HepG2 (cell line): Measurements from ENCODE around the gene SNAPIN. TPM values are rescaled to one million over a fixed set of nuclear protein-coding genes. Genes with fewer than 3 reads are reported as not detected.
A peak's percentile ranks its signal among the peaks of the same experiment; 100 is the strongest.

Experiments used
- CENPX ChIP-seq: sonication (generic); formaldehyde crosslinking; IDR thresholded peaks from 2 replicates; pipeline ENCODE4 v1.9.0; 2021; ENCODE audit warnings: mild to moderate bottlenecking, missing genetic modification reagents, moderate library complexity
- CHCHD3 ChIP-seq: sonication (generic); formaldehyde crosslinking; IDR thresholded peaks from 2 replicates; pipeline ENCODE4 v1.8.0; 2022; ENCODE audit warnings: mild to moderate bottlenecking, missing genetic modification reagents, moderate library complexity
- HNF4A ChIP-seq: sonication (generic); formaldehyde crosslinking; IDR thresholded peaks from 2 replicates; pipeline ENCODE4 v1.4.0; 2020; ENCODE audit warnings: missing genetic modification reagents
- MAFK ChIP-seq, 2 experiments: IDR thresholded peaks in 1 of 2; conservative IDR thresholded peaks in 1 of 2; 2 replicates each; pipeline ENCODE4 v1.6.1; 2011; ENCODE audit warnings: improper control_type of control experiment in 2 of 2, low read length in 2 of 2
- MYC ChIP-seq: sonication (generic); formaldehyde crosslinking; IDR thresholded peaks from 2 replicates; pipeline ENCODE4 v1.9.0; 2021; ENCODE audit warnings: missing genetic modification reagents, borderline replicate concordance
- NR2C2 ChIP-seq: sonication (generic); formaldehyde crosslinking; IDR thresholded peaks from 2 replicates; pipeline ENCODE4 v1.4.0; 2020; ENCODE audit warnings: missing genetic modification reagents, mild to moderate bottlenecking, moderate library complexity, borderline replicate concordance
- SP140L ChIP-seq: sonication (generic); formaldehyde crosslinking; IDR thresholded peaks from 2 replicates; pipeline ENCODE4 v1.4.0; 2020; ENCODE audit warnings: missing genetic modification reagents, borderline replicate concordance
- SP2 ChIP-seq: sonication (generic); formaldehyde crosslinking; IDR thresholded peaks from 2 replicates; pipeline ENCODE4 v1.5.1; 2020; ENCODE audit warnings: mild to moderate bottlenecking, missing genetic modification reagents
- ZNF589 ChIP-seq: sonication (generic); formaldehyde crosslinking; conservative IDR thresholded peaks from 2 replicates; pipeline ENCODE4 v1.8.0; 2022; ENCODE audit warnings: mild to moderate bottlenecking, moderate library complexity, missing genetic modification reagents
- polyA plus RNA-seq, 8 experiments: library from polyadenylated mRNA; depleted of rRNA in 3 of 8; stranded (reverse) in 7 of 8; unstranded in 1 of 8; fragments of >200 nt; fragmentation: Illumina TruSeq in 4 of 8; extraction: Trizol in 4 of 8; gene quantifications; 2 replicates each; pipeline versions ENCODE4 v1.2.1 to v1.2.3, GENCODE V29; 2011 to 2016; ENCODE audit warnings: low read depth in 4 of 8, missing spikeins in 1 of 8, mixed read lengths in 1 of 8; ENCODE audit not compliant: insufficient read depth in 1 of 8
- total RNA-seq, 5 experiments: library from RNA; depleted of rRNA; stranded (reverse); fragments of >200 nt; fragmentation: Illumina TruSeq; extraction: Trizol; gene quantifications; 2 replicates each; pipeline ENCODE4 v1.2.3, GENCODE V29; 2016; ENCODE audit warnings: low read depth in 1 of 5
- TF ChIP-seq, protein P1 (sequence below), 2 experiments: sonication (generic) in 1 of 2; formaldehyde crosslinking in 1 of 2; IDR thresholded peaks; 2 replicates each; pipeline versions ENCODE4 v1.5.1 to v1.6.1; 2011 to 2020; ENCODE audit warnings: borderline replicate concordance in 1 of 2, low read depth in 1 of 2, low read length in 1 of 2, mild to moderate bottlenecking in 1 of 2, missing genetic modification reagents in 1 of 2, moderate library complexity in 1 of 2
- TF ChIP-seq, protein P2 (sequence below): sonication (generic); formaldehyde crosslinking; IDR thresholded peaks from 2 replicates; pipeline ENCODE4 v1.4.0; 2020; ENCODE audit warnings: mild to moderate bottlenecking, low read depth, missing genetic modification reagents
- TF ChIP-seq, protein P3 (sequence below): sonication (generic); formaldehyde crosslinking; IDR thresholded peaks from 2 replicates; pipeline ENCODE4 v1.8.0; 2022; ENCODE audit warnings: mild to moderate bottlenecking, missing genetic modification reagents, borderline replicate concordance
- TF ChIP-seq, protein P4 (sequence below): sonication (generic); formaldehyde crosslinking; IDR thresholded peaks from 2 replicates; pipeline ENCODE4 v1.4.0; 2020; ENCODE audit warnings: missing genetic modification reagents
- TF ChIP-seq, protein P5 (sequence below): IDR thresholded peaks from 2 replicates; pipeline ENCODE4 v1.6.1; 2016; ENCODE audit warnings: control low read depth
- TF ChIP-seq, protein P6 (sequence below): fragments of 450-650 bp; IDR thresholded peaks from 2 replicates; pipeline ENCODE4 v1.6.1; 2016
- TF ChIP-seq, protein P7 (sequence below): sonication (generic); formaldehyde crosslinking; IDR thresholded peaks from 2 replicates; pipeline ENCODE4 v1.8.1; 2023; ENCODE audit warnings: missing genetic modification reagents, inconsistent platforms, borderline replicate concordance

SNAPIN gene
- total and polyA plus RNA-seq, 2 of the 13 experiments (the other 11 are each of a cell fraction or from before 2014, with no cell fraction given) = 23.9 to 25.7 TPM

DNA sequence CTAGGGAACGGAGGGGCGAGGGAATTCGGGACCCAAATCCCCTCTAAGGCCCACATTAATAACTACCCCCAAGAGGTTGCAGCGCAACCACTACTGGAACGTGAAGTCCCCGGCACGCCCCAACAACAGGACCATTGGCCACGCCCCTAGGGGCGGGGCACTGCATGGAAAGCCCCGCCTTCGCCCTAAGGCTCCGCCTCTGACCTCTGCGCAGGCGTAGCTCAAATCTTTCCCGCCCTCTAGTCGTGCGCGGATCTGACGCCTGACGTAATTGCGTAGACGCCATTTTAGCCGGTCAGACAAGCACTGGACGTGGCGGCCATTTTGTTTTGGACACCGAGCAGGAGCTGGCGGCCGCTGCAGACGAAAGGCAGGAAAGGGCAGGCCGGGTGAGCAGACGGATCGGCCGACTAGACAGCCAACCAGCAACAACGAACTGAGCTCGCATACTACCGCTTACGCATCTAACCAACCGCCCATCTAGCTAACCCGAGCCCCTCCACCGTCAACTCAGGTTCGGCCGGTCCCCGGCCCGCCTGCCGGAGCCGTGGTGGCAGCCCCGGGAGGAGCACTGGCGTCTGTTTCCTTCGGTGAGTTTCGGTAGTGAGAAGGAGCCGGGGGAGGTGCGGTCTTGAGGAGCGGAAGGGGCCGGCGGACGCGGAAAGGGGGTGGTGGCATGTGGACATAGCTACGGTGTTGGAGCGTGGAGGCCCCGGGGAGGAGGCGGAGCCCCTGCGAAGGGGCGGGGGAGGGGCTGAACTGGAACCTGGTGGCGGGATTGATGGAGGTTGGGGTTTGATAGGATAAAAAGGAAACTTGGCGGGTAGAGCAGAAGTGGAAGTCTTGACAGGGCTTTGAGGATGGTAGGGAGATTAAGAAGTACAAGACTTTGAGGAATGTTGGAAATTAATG, 24.5 kb upstream of the SNAPIN start, which contains the start of gene CHTOP (continued):
- TF ChIP-seq, protein P1, sequence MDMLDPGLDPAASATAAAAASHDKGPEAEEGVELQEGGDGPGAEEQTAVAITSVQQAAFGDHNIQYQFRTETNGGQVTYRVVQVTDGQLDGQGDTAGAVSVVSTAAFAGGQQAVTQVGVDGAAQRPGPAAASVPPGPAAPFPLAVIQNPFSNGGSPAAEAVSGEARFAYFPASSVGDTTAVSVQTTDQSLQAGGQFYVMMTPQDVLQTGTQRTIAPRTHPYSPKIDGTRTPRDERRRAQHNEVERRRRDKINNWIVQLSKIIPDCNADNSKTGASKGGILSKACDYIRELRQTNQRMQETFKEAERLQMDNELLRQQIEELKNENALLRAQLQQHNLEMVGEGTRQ (IDR thresholded peaks at IDR 0.05; ENCODE audit: low read depth, low read length) = no peak
- TF ChIP-seq, protein P1 (CRISPR knock-in tag; IDR thresholded peaks at IDR 0.05; ENCODE audit: borderline replicate concordance) = peak; percentile 48; the same call in 1 of the 2 replicates
- TF ChIP-seq, protein P2, sequence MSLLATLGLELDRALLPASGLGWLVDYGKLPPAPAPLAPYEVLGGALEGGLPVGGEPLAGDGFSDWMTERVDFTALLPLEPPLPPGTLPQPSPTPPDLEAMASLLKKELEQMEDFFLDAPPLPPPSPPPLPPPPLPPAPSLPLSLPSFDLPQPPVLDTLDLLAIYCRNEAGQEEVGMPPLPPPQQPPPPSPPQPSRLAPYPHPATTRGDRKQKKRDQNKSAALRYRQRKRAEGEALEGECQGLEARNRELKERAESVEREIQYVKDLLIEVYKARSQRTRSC = no peak
- TF ChIP-seq, protein P3, sequence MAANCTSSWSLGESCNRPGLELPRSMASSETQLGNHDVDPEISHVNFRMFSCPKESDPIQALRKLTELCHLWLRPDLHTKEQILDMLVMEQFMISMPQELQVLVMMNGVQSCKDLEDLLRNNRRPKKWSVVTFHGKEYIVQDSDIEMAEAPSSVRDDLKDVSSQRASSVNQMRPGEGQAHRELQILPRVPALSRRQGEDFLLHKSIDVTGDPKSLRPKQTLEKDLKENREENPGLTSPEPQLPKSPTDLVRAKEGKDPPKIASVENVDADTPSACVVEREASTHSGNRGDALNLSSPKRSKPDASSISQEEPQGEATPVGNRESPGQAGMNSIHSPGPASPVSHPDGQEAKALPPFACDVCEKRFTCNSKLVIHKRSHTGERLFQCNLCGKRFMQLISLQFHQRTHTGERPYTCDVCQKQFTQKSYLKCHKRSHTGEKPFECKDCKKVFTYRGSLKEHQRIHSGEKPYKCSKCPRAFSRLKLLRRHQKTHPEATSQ (CRISPR knock-in tag) = 0 out of 2 replicates have a peak, but pooled peaks have one; percentile 19
- TF ChIP-seq, protein P4, sequence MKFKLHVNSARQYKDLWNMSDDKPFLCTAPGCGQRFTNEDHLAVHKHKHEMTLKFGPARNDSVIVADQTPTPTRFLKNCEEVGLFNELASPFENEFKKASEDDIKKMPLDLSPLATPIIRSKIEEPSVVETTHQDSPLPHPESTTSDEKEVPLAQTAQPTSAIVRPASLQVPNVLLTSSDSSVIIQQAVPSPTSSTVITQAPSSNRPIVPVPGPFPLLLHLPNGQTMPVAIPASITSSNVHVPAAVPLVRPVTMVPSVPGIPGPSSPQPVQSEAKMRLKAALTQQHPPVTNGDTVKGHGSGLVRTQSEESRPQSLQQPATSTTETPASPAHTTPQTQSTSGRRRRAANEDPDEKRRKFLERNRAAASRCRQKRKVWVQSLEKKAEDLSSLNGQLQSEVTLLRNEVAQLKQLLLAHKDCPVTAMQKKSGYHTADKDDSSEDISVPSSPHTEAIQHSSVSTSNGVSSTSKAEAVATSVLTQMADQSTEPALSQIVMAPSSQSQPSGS (CRISPR knock-in tag) = peak; percentile 96
- TF ChIP-seq CENPX (CRISPR knock-in tag) (no peak), NR2C2 (CRISPR knock-in tag) (peak; percentile 69), SP140L (CRISPR knock-in tag) (no peak), CHCHD3 (CRISPR knock-in tag) (no peak), ZNF589 (CRISPR knock-in tag) (no peak), MYC (CRISPR knock-in tag) (peak; percentile 58; the same call in 1 of the 2 replicates), MAFK (conservative IDR thresholded peaks at IDR 0.05 in 1 of 2, IDR thresholded peaks at IDR 0.05 in 1 of 2; ENCODE audit: low read length in 2 of 2) (no peak), SP2 (CRISPR knock-in tag) (peak; percentile 36; the same call in 1 of the 2 replicates), HNF4A (CRISPR knock-in tag) (no peak)
- TF ChIP-seq, protein P5, sequence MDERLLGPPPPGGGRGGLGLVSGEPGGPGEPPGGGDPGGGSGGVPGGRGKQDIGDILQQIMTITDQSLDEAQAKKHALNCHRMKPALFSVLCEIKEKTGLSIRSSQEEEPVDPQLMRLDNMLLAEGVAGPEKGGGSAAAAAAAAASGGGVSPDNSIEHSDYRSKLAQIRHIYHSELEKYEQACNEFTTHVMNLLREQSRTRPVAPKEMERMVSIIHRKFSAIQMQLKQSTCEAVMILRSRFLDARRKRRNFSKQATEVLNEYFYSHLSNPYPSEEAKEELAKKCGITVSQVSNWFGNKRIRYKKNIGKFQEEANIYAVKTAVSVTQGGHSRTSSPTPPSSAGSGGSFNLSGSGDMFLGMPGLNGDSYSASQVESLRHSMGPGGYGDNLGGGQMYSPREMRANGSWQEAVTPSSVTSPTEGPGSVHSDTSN (CRISPR knock-in tag) = no peak
- TF ChIP-seq, protein P6, sequence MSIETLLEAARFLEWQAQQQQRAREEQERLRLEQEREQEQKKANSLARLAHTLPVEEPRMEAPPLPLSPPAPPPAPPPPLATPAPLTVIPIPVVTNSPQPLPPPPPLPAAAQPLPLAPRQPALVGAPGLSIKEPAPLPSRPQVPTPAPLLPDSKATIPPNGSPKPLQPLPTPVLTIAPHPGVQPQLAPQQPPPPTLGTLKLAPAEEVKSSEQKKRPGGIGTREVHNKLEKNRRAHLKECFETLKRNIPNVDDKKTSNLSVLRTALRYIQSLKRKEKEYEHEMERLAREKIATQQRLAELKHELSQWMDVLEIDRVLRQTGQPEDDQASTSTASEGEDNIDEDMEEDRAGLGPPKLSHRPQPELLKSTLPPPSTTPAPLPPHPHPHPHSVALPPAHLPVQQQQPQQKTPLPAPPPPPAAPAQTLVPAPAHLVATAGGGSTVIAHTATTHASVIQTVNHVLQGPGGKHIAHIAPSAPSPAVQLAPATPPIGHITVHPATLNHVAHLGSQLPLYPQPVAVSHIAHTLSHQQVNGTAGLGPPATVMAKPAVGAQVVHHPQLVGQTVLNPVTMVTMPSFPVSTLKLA = no peak; the same call in 1 of the 2 replicates
- TF ChIP-seq, protein P7, sequence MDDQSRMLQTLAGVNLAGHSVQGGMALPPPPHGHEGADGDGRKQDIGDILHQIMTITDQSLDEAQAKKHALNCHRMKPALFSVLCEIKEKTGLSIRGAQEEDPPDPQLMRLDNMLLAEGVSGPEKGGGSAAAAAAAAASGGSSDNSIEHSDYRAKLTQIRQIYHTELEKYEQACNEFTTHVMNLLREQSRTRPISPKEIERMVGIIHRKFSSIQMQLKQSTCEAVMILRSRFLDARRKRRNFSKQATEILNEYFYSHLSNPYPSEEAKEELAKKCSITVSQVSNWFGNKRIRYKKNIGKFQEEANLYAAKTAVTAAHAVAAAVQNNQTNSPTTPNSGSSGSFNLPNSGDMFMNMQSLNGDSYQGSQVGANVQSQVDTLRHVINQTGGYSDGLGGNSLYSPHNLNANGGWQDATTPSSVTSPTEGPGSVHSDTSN (CRISPR knock-in tag) = no peak
